ENCODE results near the gene HTRA3.

Gene HTRA3

GRCh38 chr4:8250227-8250626 lies 19.3 kb upstream of the HTRA3 start:
- no peak for DNase-seq

GRCh38 chr4:8250637-8251036 lies 18.9 kb upstream of the HTRA3 start:
- DNase-seq: no peak

- no peak for DNase-seq
Observed at GRCh38 chr4:8251110-8251883, 18.3 kb upstream of the HTRA3 start.

GRCh38 chr4:8252301-8253173 lies 17.0 kb upstream of the HTRA3 start:
- no peak for DNase-seq

GRCh38 chr4:8254076-8254475 lies 15.5 kb upstream of the HTRA3 start:
- no peak for DNase-seq

- no peak for DNase-seq
Observed at GRCh38 chr4:8255698-8256441, 13.7 kb upstream of the HTRA3 start.

- DNase-seq: no peak
Observed at GRCh38 chr4:8257854-8258253, 11.7 kb upstream of the HTRA3 start.

GRCh38 chr4:8258552-8259212 lies 10.9 kb upstream of the HTRA3 start:
- no peak for DNase-seq

- no peak for DNase-seq
Observed at GRCh38 chr4:8259743-8260430, 9.7 kb upstream of the HTRA3 start.

- DNase-seq: no peak
Observed at GRCh38 chr4:8260656-8261111, 8.9 kb upstream of the HTRA3 start.

GRCh38 chr4:8261851-8262535 lies 7.6 kb upstream of the HTRA3 start:
- no peak for DNase-seq

GRCh38 chr4:8262637-8263322 lies 6.8 kb upstream of the HTRA3 start:
- no peak for DNase-seq

- DNase-seq: no peak
Observed at GRCh38 chr4:8263397-8263796, 6.2 kb upstream of the HTRA3 start.

GRCh38 chr4:8264106-8264505 lies 5.4 kb upstream of the HTRA3 start:
- no peak for DNase-seq

GRCh38 chr4:8265171-8265929 lies 4.2 kb upstream of the HTRA3 start:
- no peak for DNase-seq

- no peak for DNase-seq
Observed at GRCh38 chr4:8266088-8266487, 3.5 kb upstream of the HTRA3 start.

- DNase-seq: no peak
Observed at GRCh38 chr4:8266508-8266907, 3.0 kb upstream of the HTRA3 start.

- no peak for DNase-seq
Observed at GRCh38 chr4:8267077-8267476, 2.5 kb upstream of the HTRA3 start.

- no peak for DNase-seq
Observed at GRCh38 chr4:8268211-8268610, 1.3 kb upstream of the HTRA3 start.

- DNase-seq: no peak
Observed at GRCh38 chr4:8268901-8269534, 536 bp upstream of the HTRA3 start.
